ENCODE measurements around the gene GORAB. TPM values are rescaled to one million over a fixed set of nuclear protein-coding genes. Genes with fewer than 3 reads are reported as not detected.

Gene GORAB
- total RNA-seq, 1 donor from 2014 or later, result 5.6 TPM

GRCh38 chr1:170537798-170538503 is 6.0 kb downstream of the GORAB start:
- no peak for DNase-seq (ENCODE audit: low read depth, low spot score)

- DNase-seq (ENCODE audit: low read depth, low spot score), result no peak
These were observed 6.7 kb downstream of the GORAB start for GRCh38 chr1:170538687-170539086.

GRCh38 chr1:170539154-170539553 is 7.2 kb downstream of the GORAB start:
- DNase-seq (ENCODE audit: low read depth, low spot score), result no peak

- DNase-seq (ENCODE audit: low read depth, low spot score), result no peak
These were observed 12.7 kb downstream of the GORAB start for GRCh38 chr1:170544624-170545023.

- no peak for DNase-seq (ENCODE audit: low read depth, low spot score)
These were observed 13.5 kb downstream of the GORAB start for GRCh38 chr1:170545476-170545875.

GRCh38 chr1:170547255-170547654 is 15.3 kb downstream of the GORAB start:
- DNase-seq (ENCODE audit: low read depth, low spot score), result no peak

- DNase-seq (ENCODE audit: low read depth, low spot score), result no peak
These were observed 16.5 kb downstream of the GORAB start for GRCh38 chr1:170548497-170548896.

GRCh38 chr1:170555370-170555769 is 23.4 kb downstream of the GORAB start:
- DNase-seq (ENCODE audit: low read depth, low spot score), result no peak

GRCh38 chr1:170556917-170557316 is 25.0 kb downstream of the GORAB start:
- DNase-seq (ENCODE audit: low read depth, low spot score), result no peak

- no peak for DNase-seq (ENCODE audit: low read depth, low spot score)
These were observed 26.8 kb downstream of the GORAB start for GRCh38 chr1:170558731-170559130.

GRCh38 chr1:170559166-170559565 is 27.2 kb downstream of the GORAB start:
- no peak for DNase-seq (ENCODE audit: low read depth, low spot score)

- DNase-seq (ENCODE audit: low read depth, low spot score), result no peak
These were observed 28.8 kb downstream of the GORAB start for GRCh38 chr1:170560681-170561285.

GRCh38 chr1:170562646-170563338 is 30.8 kb downstream of the GORAB start:
- peak; percentile 77 for DNase-seq (ENCODE audit: low read depth, low spot score)

GRCh38 chr1:170567214-170567613 is 35.2 kb downstream of the GORAB start:
- no peak for DNase-seq (ENCODE audit: low read depth, low spot score)

- DNase-seq (ENCODE audit: low read depth, low spot score), result no peak
These were observed 36.2 kb downstream of the GORAB start for GRCh38 chr1:170568197-170568596.

GRCh38 chr1:170576980-170577379 is 45.0 kb downstream of the GORAB start:
- no peak for DNase-seq (ENCODE audit: low read depth, low spot score)

- no peak for DNase-seq (ENCODE audit: low read depth, low spot score)
These were observed 46.4 kb downstream of the GORAB start for GRCh38 chr1:170578359-170578758.

- no peak for DNase-seq (ENCODE audit: low read depth, low spot score)
These were observed 48.9 kb downstream of the GORAB start for GRCh38 chr1:170580636-170581440.

GRCh38 chr1:170583186-170583585 is 51.2 kb downstream of the GORAB start:
- DNase-seq (ENCODE audit: low read depth, low spot score), result no peak

GRCh38 chr1:170586321-170587252 is 54.6 kb downstream of the GORAB start:
- no peak for DNase-seq (ENCODE audit: low read depth, low spot score)

GRCh38 chr1:170587253-170587593 is 55.3 kb downstream of the GORAB start:
- DNase-seq (ENCODE audit: low read depth, low spot score), result no peak
